Eye (tissue), 1 donor: ENCODE measurements around the gene GFM2.
A peak's percentile ranks its signal among the peaks of the same experiment; 100 is the strongest.
"Not testable (repeated sequence)": the region's sequence is repeated elsewhere in the genome, so short reads cannot be mapped to it uniquely, and the experiment has no call there.

ENCODE experiments used
- DNase-seq: peaks from one replicate; pipeline ENCODE4 v3.0.0-alpha.2; 2015

The GFM2 gene

DNA sequence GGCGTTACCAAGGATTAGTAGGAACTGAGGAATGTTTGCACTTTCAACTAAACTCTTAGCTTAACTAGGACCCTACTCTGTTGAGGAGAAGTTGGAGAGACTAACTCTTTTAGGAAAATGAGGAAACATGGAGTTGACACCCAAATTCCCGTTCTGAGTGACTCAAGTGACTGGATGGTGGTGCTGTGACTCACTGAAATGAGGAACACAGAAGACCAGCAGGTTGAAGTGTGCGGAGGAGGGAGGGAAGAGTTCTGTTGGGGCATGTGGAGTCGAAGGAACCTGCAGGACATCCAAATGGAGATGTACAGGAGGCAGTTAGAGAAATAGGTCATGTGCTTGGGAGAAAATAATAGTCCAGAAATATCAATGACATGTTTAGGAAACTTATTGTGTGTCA, 73.7 kb downstream of the GFM2 start:
- no peak for DNase-seq

DNA sequence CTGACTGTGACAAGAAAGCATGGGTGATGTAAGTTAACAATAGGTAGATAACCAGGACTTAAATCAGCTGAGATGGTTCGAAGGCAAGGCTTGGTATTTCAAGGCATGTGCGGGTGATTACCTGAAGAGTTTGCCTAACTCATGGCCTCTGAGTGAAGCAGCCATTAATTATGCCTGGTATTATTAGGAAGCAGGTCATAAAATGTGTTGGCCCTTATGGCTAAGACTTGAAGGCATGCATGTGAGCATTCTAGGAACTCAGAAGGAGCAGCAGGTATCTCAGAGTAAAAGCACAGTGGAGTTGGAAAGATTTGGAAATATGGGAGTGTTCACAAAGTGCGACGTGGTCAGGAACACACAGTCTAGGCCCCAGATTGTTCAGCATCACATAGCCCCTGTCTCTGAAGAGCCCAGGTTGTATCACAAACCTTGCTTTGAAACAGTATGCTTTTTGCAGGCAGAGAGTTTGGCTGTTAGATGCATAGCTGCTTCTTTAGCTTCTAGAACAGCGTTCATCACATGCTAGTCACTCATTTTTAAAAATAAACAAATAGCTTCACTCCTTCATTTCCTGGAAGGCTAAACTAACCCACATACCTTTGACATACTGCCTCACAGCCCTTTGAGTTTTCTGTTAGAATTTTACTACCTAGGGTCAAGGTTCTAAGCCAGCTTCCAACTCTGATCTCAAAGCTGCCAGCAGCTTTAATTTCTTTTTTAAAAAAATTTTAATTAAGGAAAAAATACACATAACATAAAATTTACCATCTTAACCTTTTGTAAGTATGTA, 79.8 kb downstream of the GFM2 start:
- DNase-seq: no peak

DNA sequence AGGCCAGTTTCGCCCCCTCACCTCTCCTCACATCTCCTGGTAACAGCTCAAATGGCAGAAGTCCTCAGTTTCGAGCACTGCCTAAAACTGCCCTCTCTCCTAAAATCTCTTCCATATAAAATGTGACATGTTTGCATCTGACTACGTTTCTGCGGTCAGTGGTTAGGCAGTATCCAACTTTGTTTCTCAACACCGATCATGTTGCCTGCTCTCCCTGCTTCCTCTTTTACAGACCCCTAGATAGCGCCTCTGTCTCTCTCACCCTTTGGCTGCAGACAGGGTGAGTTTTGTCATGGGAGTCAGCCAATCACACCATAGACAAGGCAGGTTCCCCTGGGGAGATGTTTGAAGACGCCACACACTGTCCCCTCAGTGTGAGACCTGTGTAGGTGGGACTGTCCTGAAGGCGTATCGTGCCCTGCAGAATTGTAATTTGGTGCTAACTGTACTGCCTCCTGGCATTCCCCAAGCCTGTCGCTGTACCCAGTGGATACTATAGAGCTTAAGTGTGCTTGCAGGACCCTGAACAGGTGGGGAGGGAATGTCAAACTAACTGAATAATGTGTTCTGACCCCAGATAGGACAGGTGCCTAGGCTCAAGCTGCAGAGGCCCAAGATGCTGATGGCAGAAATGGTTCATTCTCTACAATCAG, 80.8 kb downstream of the GFM2 start:
- peak; percentile 28 for DNase-seq

DNA sequence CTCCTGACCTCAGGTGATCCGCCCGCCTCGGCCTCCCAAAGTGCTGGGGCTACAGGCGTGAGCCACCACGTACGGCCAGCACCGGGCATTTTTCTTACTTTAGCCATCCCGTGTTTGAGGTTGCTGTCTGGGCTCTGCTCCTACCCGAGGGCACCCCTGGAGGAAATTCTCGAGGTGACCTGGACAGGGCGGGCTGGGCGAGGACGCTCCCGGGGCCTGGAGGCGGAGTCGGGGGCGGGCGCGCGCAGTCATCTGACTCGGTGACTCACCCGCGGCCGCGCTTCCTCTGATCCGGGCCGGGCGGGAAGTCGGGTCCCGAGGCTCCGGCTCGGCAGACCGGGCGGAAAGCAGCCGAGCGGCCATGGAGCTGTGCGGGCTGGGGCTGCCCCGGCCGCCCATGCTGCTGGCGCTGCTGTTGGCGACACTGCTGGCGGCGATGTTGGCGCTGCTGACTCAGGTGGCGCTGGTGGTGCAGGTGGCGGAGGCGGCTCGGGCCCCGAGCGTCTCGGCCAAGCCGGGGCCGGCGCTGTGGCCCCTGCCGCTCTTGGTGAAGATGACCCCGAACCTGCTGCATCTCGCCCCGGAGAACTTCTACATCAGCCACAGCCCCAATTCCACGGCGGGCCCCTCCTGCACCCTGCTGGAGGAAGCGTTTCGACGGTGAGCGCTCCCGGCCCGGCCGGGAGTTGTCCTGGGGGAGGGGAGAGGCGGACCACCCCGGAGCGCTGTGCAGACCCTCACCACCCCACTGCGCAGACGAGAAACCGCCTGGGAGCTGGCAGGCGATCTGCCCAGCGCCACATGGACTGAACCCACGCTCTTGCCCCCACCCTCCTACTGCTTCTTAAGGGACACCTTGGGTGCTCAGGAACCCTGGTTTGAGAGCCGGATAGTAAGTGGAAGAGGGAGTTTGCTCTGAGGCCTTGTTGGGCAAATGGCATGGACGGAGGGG, 81.7 kb downstream of the GFM2 start, which contains the start of gene HEXB:
TSS of gene HEXB (plus strand) at position 334 of the 952 bp plus-strand sequence. CDS start at position 362, 28 bp downstream.
- DNase-seq: peak; percentile 90

DNA sequence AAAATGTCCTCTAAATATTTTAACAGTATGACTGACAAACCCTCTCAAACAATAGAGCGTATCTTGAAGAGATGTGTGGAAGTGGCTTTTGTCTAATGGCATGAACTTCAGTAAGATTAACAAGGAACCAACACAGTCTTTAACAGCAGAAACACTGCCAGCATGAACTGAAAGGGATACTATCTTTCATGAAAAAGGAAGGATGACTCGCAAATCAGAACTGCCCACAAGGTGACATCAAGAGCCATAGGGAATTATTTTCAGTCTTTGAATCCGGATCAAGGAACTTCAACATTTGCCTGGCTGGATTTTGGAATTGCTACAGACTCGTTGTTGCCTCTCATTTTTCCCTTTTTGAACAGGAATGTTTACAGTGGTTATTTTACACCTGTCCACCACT, 87.0 kb downstream of the GFM2 start:
- no peak for DNase-seq

DNA sequence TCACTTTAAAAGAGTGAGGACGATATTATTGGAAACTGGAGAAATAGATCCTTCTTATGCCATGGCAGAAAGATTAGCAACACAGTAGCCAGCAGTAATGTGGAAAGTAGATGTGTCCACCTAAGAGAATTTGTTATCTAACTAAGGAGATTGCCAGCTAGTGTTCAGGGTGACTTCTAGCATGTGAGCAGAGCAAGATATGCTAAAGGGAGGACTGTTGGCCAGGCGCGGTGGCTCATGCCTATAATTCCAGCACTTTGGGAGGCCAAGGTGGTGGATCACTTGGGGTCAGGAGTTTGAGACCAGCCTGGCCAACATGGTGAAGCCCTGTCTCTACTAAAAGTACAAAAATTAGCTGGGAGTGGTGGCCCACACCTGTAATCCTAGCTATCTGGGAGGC, 87.6 kb downstream of the GFM2 start:
- DNase-seq: not testable (repeated sequence)

DNA sequence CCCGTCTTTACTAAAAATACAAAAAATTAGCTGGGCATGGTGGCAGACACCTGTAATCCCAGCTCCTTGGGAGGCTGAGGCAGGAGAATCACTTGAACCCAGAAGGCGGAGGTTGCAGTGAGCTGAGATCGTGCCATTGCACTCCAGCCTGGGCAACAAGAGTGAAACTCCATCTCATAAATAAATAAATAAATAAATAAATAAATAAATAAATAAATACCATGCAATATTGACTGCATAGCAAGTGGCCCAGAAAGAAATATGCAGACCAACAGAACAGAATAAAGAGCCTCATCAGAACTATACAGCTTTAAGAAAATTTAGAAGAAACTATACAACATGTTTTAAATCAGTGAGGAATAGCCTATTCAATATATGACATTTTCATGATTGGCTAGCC, 88.8 kb downstream of the GFM2 start:
- not testable (repeated sequence) for DNase-seq

DNA sequence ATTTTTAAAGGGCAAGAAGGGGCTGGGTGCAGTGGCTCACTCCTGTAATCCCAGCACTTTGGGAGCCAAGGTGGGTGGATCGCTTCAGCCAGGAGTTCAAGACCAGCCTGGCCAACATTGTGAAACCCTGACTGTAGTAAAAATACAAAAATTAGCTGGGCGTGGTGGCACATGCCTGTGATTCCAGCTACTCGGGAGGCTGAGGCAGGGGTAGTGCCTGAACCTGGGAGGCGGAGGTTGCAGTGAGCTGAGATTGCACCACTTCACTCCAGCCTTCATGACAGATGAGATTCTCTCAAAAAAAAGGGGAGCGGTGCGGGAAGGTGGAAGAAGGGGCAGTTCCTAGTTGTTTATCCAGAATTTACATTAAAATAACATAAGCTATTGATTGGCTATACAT, 90.5 kb downstream of the GFM2 start:
- not testable (repeated sequence) for DNase-seq

DNA sequence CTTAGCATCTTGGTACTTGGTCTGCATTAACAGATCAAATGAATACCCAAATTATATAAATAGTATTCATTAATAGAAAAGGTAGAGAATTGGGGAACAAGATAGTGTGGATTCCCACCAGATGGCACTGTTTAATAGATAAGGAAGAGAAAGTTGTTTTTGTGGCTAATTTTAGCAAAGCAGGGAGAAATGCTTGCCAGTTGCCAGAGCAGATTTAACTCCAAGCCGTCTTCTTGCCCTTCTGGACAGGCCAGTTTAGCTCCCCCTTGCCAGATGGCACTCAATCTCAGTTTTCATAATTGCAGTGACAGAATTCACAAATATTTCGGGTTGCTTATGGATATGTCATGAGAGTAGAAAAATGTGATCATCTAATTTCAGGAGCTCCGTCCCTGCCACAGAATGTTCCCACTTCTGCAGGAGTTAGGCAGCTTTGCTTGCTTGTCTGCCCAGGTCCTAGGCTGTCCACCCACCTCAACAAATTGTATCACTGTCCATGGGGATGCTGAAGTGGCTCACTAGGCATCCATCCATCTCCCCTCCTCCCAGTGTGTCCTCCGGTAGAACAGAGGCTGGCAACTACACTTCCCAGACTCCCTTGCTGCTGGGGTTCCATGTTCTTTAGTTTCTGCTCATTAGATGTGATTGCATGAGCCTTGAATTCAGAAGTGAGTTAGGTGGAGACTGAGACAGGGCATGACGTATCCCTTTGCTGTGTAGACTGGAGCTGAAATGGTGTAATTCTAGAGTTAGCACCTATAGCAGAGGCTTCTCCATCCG, 93.7 kb downstream of the GFM2 start:
- peak; percentile 55 for DNase-seq

DNA sequence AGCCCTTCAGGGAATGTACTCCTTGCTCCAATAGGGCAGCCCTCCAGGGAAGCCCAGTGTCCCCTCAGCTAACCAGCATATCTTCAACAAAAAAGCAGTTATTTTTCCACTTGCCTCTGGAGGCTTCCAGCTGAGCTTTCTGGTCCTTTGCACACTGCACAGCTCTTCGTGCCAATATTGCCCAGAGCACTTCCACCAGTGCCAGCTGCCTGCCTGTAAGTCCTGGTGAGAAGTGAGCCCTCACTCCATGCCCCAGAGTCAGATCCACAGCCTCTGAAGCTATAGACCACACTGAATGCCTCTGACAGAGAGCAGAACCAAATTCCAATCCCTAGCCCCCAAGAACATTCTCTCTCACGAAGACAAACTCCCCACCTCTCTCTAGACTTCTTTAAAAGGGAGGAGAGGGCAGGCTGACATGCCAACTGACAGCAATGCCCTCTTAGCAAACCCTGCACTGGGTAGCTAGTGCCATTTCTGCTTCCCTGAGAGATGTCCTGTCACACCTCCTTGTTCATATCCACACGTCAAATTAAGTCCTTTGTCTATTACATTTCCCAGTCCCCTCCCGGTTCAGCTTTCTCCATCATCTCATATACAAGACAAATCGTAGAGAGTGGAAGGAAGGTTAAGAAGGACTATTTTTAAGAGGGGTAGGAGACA, 94.6 kb downstream of the GFM2 start:
- DNase-seq: no peak
